OCI-LY7 (cell line): ENCODE results near the gene ANKRD10. TPM values are rescaled to one million over a fixed set of nuclear protein-coding genes. Genes with fewer than 3 reads are reported as not detected.

Experiments
- BruUV-seq: library from RNA; stranded (reverse); fragments of 400-500 nt; replicated peaks from 2 replicates; lab custom pipeline; 2021; lab: Mats Ljungman, UMichigan
- CTCF ChIA-PET: fragments of 300-600 bp; sonication (Branson Sonifier 250); formaldehyde crosslinking; loops from one replicate; lab custom pipeline; 2022; ENCODE audit warnings: antibody characterized with exemption; ENCODE audit not compliant: unreplicated experiment; lab: Charles Lee
- POLR2A ChIA-PET: fragments of 300-600 bp; sonication (Branson Sonifier 250); formaldehyde crosslinking; loops from one replicate; lab custom pipeline; 2022; ENCODE audit warnings: antibody characterized with exemption; lab: Charles Lee
- DNase-seq: peaks from one replicate; pipeline ENCODE4 v3.0.0-alpha.2; 2015; ENCODE audit warnings: low spot score
- H2AFZ ChIP-seq: fragments of 200-600 bp; sonication (generic), shearing (Covaris generic); 2 replicates; pipeline ENCODE4 v1.6.1; 2014; ENCODE audit warnings: mild to moderate bottlenecking, antibody characterized with exemption, low read length, moderate library complexity
- H3K27ac ChIP-seq: fragments of 200-600 bp; sonication (generic); 2 replicates; pipeline ENCODE4 v1.5.1; 2014; ENCODE audit warnings: mixed run types, low read depth, mild to moderate bottlenecking, moderate library complexity, low read length, inconsistent platforms; ENCODE audit not compliant: poor library complexity, severe bottlenecking
- H3K36me3 ChIP-seq: fragments of 200-600 bp; sonication (generic); 2 replicates; pipeline ENCODE4 v1.6.1; 2014; ENCODE audit warnings: mild to moderate bottlenecking, antibody characterized with exemption, low read length, moderate library complexity, mixed read lengths; ENCODE audit not compliant: insufficient read depth
- H3K4me1 ChIP-seq: fragments of 200-600 bp; sonication (generic); 2 replicates; pipeline ENCODE4 v1.5.1; 2014; ENCODE audit warnings: mild to moderate bottlenecking, low read length; ENCODE audit not compliant: insufficient read depth, poor library complexity, severe bottlenecking
- H3K4me2 ChIP-seq: fragments of 200-600 bp; sonication (generic); 2 replicates; pipeline ENCODE4 v1.6.1; 2014; ENCODE audit warnings: mild to moderate bottlenecking, low read length
- H3K4me3 ChIP-seq: fragments of 200-600 bp; sonication (generic); 2 replicates; pipeline ENCODE4 v1.5.1; 2014; ENCODE audit warnings: mild to moderate bottlenecking, low read depth, low read length; ENCODE audit not compliant: poor library complexity, severe bottlenecking
- H3K79me2 ChIP-seq: fragments of 200-600 bp; sonication (generic); 2 replicates; pipeline ENCODE4 v1.6.1; 2016; ENCODE audit warnings: low read depth, mild to moderate bottlenecking, low read length, moderate library complexity, mixed read lengths; ENCODE audit not compliant: insufficient read depth
- H3K9me2 ChIP-seq: fragments of 200-600 bp; sonication (generic); 2 replicates; pipeline ENCODE4 v1.6.1; 2016; ENCODE audit warnings: mild to moderate bottlenecking, low read length, mixed read lengths; ENCODE audit not compliant: insufficient read depth
- H3K9me3 ChIP-seq: fragments of 200-600 bp; sonication (generic); 2 replicates; pipeline ENCODE4 v1.6.1; 2014; ENCODE audit warnings: mild to moderate bottlenecking, mixed run types, low read length, mixed read lengths
- H4K20me1 ChIP-seq: fragments of 200-600 bp; sonication (generic); 2 replicates; pipeline ENCODE4 v1.6.1; 2014; ENCODE audit warnings: mild to moderate bottlenecking, antibody characterized with exemption, low read length, moderate library complexity, mixed read lengths; ENCODE audit not compliant: insufficient read depth
- EZH2phosphoT487 ChIP-seq: fragments of 200-600 bp; sonication (generic); IDR thresholded peaks from 2 replicates; pipeline ENCODE4 v1.6.1; 2018; ENCODE audit warnings: low read depth, borderline replicate concordance, mild to moderate bottlenecking, mixed run types, antibody characterized with exemption, low read length, moderate library complexity, mixed read lengths
- intact Hi-C: fragments of 100-400 bp; cut with micrococcal nuclease; formaldehyde crosslinking; loops from one replicate; pipeline ENCODE4 v1.10.0; 2022; ENCODE audit not compliant: unreplicated experiment
- total RNA-seq, 2 experiments: library from RNA; depleted of rRNA in 1 of 2; stranded (reverse); fragments of >200 nt in 1 of 2; shearing (Covaris generic) in 1 of 2; gene quantifications; 2 replicates each; pipeline ENCODE4 v1.2.3, GENCODE V29; 2014 to 2022
- TF ChIP-seq, protein P1 (sequence below): fragments of 200-600 bp; sonication (generic); conservative IDR thresholded peaks from 2 replicates; pipeline ENCODE4 v1.5.1; 2014; ENCODE audit warnings: mild to moderate bottlenecking, antibody characterized with exemption, low read length, moderate library complexity, mixed read lengths

ANKRD10 gene
- total RNA-seq, 2 experiments from 2014 or later: 82.8 to 86.0 TPM

DNA sequence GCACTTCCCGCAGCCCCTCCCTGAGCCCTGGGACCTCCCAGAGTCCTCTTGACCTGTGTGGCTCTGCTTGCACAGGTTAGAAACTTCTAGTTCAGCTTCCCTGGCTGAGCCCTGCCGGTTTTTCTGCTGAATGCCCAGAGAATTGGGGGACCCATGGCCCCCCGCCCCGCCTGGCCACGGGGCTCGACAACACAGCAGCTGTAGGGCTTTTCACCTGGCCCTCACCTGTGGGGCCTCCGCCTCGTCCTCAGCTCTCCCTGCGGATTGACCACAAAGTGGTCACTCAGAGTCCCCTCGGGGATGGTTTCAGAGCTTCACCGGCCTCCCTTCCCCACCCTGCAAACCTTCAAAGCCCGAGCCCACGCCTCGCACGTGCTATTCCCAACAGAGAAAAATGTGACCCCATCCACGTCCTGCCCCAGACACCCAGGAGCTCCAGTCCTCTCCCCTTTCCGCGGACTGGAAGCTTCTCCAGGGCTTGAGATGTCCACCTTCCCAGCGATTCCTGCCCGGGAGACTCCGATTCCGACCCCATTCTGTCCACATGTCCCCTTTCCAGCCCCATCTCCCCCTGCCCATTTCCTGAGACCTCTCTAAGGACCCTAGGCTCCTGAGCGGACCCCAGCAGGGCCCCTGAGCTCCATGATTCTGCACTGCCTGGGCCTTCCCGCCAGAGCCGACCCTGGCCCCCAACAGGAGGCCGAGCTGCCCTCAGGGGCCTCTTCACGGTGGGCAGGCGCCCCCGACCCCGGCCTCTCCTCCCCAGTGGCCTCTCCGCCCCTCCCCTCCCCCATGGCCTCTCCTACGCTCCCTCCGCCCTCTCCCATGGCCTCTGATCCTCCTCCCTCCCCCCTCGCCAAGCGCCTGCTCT lies 41.9 kb downstream of the ANKRD10 start:
- Histone ChIP-seq H2AFZ (no peak overlapping the region), H3K9me2 (no peaks in the 10 kb centered on the region), H3K36me3 (no peaks in the 10 kb centered on the region), H3K4me1 (peaks cover 4% of the 10 kb centered on the region), H3K9me3 (no peaks in the 10 kb centered on the region), H3K4me3 (no peak overlapping the region), H4K20me1 (no peaks in the 10 kb centered on the region), H3K4me2 (no peak overlapping the region), H3K79me2 (no peaks in the 10 kb centered on the region), H3K27ac (no peak overlapping the region)
- DNase-seq: no peak
- POLR2A ChIA-PET: no interaction called here
- TF ChIP-seq, protein P1, sequence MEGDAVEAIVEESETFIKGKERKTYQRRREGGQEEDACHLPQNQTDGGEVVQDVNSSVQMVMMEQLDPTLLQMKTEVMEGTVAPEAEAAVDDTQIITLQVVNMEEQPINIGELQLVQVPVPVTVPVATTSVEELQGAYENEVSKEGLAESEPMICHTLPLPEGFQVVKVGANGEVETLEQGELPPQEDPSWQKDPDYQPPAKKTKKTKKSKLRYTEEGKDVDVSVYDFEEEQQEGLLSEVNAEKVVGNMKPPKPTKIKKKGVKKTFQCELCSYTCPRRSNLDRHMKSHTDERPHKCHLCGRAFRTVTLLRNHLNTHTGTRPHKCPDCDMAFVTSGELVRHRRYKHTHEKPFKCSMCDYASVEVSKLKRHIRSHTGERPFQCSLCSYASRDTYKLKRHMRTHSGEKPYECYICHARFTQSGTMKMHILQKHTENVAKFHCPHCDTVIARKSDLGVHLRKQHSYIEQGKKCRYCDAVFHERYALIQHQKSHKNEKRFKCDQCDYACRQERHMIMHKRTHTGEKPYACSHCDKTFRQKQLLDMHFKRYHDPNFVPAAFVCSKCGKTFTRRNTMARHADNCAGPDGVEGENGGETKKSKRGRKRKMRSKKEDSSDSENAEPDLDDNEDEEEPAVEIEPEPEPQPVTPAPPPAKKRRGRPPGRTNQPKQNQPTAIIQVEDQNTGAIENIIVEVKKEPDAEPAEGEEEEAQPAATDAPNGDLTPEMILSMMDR: no peak
- TF ChIP-seq EZH2phosphoT487: no peak
- no TSS peak for BruUV-seq
- intact Hi-C loops: no loop called here
- CTCF ChIA-PET: no interaction called here

DNA sequence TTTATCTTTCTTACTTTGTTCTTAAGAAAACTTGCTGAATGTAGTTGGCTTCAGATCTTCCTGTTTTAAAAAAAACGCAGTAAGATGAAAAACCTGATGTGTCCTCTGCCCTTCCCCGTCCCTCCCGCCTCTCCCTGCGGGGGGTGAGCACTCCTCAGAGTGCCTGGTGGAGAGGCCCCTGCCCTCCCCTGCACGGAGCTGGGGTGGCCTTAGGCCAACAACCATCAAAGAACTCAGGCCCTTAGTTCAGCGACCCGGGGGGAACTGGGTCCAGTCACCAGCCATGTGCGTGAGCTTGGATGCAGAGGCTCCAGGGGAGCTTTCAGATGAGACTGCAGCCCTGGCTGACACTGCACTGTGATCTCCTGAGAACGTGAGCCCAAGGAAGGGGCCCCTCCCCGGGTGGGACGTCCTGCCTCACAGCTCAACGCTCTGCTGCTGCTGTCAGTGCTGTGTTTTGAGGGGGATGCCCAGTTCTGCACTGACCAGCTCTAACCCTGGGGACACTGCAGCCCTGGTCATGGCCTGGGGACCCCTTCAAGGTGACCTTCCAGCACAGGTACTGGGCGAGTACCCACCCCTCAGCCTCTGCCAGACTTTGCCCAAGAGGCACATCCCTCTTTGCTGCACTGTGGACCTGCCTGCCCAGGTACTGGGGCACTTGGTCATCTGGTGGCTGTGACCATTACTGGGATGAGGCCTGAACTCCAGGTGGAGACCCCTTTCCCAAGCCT lies 42.7 kb downstream of the ANKRD10 start:
- intact Hi-C loops: no loop called here
- no peaks in the 10 kb centered on the region for H4K20me1 ChIP-seq
- no peaks in the 10 kb centered on the region for H3K36me3 ChIP-seq
- H3K9me3 ChIP-seq: no peaks in the 10 kb centered on the region
- TF ChIP-seq, protein P1: no peak
- no peak for TF ChIP-seq EZH2phosphoT487
- DNase-seq: no peak
- H3K4me1 ChIP-seq: peaks cover 4% of the 10 kb centered on the region
- no peak overlapping the region for H3K4me3 ChIP-seq
- no peaks in the 10 kb centered on the region for H3K79me2 ChIP-seq
- ChIA-PET CTCF (no interaction called here), POLR2A (no interaction called here)
- no peak overlapping the region for H2AFZ ChIP-seq
- BruUV-seq: no TSS peak
- H3K9me2 ChIP-seq: no peaks in the 10 kb centered on the region
- H3K27ac ChIP-seq: no peak overlapping the region
- H3K4me2 ChIP-seq: no peak overlapping the region
